ENCODE results near the gene NR2E1. TPM values are rescaled to one million over a fixed set of nuclear protein-coding genes. Genes with fewer than 3 reads are reported as not detected.

The NR2E1 gene
- total and polyA plus RNA-seq, 11 donors = not detected

GRCh38 chr6:108170332-108171290 is 4.8 kb downstream of the NR2E1 start:
- ATAC-seq (no peak), DNase-seq (no peak)
- 10 to 18% (median 15%) methylated on average over 31 of the region's 31 CpGs for WGBS, 4 donors
- H3K4me3 ChIP-seq = no peak overlapping the region
- intact Hi-C loops (cut with DNase I) = no loop called here
- H3K9me3 ChIP-seq = no peaks in the 10 kb centered on the region
- TF ChIP-seq POLR2A (IDR thresholded peaks at IDR 0.05) = no peak
- TF ChIP-seq CTCF (IDR thresholded peaks at IDR 0.05) = no peak
- H3K36me3 ChIP-seq = no peaks in the 10 kb centered on the region
- H3K27me3 ChIP-seq = peaks cover 61 to 100% (median 99%) of the 10 kb centered on the region in 9 donors
- H3K4me1 ChIP-seq = peaks cover 0 to 59% (median 35%) of the 10 kb centered on the region in 12 donors
- no peak overlapping the region for H3K27ac ChIP-seq

GRCh38 chr6:108171291-108171917 is 5.6 kb downstream of the NR2E1 start:
- Histone ChIP-seq H3K27me3 (peaks cover 59 to 100% (median 99%) of the 10 kb centered on the region in 9 donors), H3K4me1 (peaks cover 0 to 59% (median 33%) of the 10 kb centered on the region in 12 donors), H3K36me3 (no peaks in the 10 kb centered on the region), H3K9me3 (no peaks in the 10 kb centered on the region), H3K27ac (no peak overlapping the region), H3K4me3 (no peak overlapping the region)
- DNase-seq = no peak
- TF ChIP-seq POLR2A (IDR thresholded peaks at IDR 0.05) = no peak
- TF ChIP-seq CTCF (IDR thresholded peaks at IDR 0.05) = no peak
- WGBS, 4 donors = 12 to 23% (median 22%) methylated on average over 21 of the region's 21 CpGs
- intact Hi-C loops (cut with DNase I) = no loop called here
- ATAC-seq = no peak

- no peak overlapping the region for H3K4me3 ChIP-seq
- DNase-seq (no peak), ATAC-seq (no peak)
- H3K4me1 ChIP-seq = peaks cover 0 to 56% (median 30%) of the 10 kb centered on the region in 12 donors
- intact Hi-C loops (cut with DNase I) = no loop called here
- H3K27ac ChIP-seq = no peak overlapping the region
- H3K36me3 ChIP-seq = no peaks in the 10 kb centered on the region
- 19 to 42% (median 27%) methylated on average over 2 to 3 of the region's 3 CpGs for WGBS, 4 donors
- TF ChIP-seq CTCF (IDR thresholded peaks at IDR 0.05) (no peak), POLR2A (IDR thresholded peaks at IDR 0.05) (no peak)
- H3K27me3 ChIP-seq = peaks cover 59 to 100% (median 99%) of the 10 kb centered on the region in 9 donors
- H3K9me3 ChIP-seq = no peaks in the 10 kb centered on the region
Measured at GRCh38 chr6:108171918-108172516, 6.2 kb downstream of the NR2E1 start.

Data from heart left ventricle (tissue), 16 donors.